HG02759 (cell line): ENCODE measurements around the gene KRTAP10-4.
"Not testable (repeated sequence)": the region's sequence is repeated elsewhere in the genome, so short reads cannot be mapped to it uniquely, and the experiment has no call there.

Experiments used
- ATAC-seq: cut with Tn5 transposase; IDR thresholded peaks from one replicate; pipeline ENCODE4 v1.9.1; 2021; ENCODE audit warnings: mild to moderate bottlenecking, moderate library complexity; ENCODE audit not compliant: unreplicated experiment

The KRTAP10-4 gene, protein sequence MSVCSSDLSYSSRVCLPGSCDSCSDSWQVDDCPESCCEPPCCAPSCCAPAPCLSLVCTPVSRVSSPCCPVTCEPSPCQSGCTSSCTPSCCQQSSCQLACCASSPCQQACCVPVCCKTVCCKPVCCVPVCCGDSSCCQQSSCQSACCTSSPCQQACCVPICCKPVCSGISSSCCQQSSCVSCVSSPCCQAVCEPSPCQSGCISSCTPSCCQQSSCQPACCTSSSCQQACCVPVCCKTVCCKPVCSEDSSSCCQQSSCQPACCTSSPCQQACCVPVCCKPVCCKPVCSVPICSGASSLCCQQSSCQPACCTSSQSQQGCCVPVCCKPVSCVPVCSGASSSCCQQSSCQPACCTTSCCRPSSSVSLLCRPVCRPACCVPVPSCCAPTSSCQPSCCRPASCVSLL

GRCh38 chr21:44573630-44574456, at the start of gene KRTAP10-4:
Gene KRTAP10-4 (plus strand): TSS chr21:44573729. CDS start chr21:44573759, 30 bp downstream.
- ATAC-seq, result not testable (repeated sequence)

GRCh38 chr21:44524414-44525371, 48.8 kb upstream of the KRTAP10-4 start:
- ATAC-seq, result no peak

- ATAC-seq, result no peak
Measured at GRCh38 chr21:44525391-44526095, 48.0 kb upstream of the KRTAP10-4 start.

DNA sequence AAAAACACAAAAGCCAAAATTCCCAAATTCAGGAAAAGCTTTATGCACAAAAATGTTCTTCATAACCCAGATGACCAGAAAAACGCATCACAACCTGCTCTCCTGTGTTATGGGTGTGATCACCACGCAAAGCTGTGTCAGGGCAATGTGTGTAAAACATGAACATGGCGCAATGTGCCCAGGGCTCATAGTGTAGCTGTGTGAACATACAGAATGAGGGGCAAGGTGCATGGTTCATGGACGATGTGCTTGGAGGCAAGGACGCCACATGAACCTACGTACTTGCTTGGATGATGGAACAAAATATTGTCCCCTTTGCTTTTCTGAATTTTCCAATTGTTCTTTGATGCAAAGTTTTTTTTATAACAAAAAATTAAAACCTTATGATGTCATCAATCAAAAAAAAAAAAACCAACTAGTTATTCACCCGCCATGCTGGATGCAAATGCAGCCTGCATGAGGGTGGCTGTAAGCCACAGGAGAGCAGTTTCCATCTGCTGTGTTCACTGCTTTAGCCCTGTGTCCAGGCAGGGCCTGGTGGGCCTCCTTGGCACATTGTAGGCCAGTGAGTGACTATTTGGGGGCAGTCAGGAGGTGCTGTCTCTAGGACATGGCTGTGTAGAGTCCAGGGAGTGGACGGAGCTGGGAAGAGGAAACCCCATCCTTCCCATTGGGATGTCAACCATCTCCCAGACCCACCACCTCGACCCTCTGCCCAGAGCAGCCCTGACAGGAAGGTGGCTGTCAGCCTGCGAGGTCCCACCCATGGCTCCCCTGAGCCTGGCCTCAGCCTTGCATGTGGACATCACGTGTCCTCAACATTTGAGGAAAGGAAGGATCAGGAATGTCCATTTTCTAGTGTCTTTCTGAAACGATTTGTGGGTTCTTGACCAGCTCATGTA, 47.2 kb upstream of the KRTAP10-4 start:
- ATAC-seq, result no peak

DNA sequence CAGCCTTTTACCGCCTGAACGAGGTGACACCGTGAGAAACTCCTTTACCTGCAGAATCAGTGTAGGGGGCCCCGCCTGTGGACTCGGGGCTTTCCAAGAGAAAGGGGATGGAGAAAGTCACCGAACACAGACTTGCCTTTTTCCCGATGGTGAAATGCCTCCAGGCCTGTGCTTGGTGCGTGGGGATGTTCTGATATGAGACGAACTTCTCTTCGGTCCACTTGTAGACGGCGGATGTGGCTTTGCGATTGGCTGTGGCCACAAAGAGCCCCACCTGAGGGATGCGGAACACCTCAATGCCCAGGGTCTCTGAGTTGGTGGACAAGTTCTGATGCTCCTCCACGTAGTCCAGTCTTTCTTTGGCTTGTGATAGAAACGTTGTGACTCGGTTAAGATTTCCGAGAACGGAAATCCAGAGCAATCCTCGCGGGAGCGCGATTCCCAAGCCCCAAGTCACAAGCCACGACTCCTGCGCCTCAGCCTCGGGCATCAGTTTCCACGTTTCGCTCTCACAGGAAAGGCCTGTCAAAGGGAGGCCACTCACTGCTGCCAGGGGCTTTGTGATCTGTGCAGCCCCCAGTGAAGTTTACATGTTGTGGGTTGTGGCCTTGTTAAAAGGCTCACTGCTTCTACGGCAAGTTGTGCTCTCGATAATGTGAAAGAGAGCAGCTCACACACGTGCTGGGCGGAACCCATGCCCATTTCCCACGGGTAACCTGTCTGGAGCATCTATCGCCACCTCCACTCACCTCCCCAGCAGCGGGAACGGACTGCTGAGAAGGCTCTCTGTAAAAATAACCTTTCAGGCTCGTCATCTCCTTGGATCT, 46.2 kb upstream of the KRTAP10-4 start:
- no peak for ATAC-seq

DNA sequence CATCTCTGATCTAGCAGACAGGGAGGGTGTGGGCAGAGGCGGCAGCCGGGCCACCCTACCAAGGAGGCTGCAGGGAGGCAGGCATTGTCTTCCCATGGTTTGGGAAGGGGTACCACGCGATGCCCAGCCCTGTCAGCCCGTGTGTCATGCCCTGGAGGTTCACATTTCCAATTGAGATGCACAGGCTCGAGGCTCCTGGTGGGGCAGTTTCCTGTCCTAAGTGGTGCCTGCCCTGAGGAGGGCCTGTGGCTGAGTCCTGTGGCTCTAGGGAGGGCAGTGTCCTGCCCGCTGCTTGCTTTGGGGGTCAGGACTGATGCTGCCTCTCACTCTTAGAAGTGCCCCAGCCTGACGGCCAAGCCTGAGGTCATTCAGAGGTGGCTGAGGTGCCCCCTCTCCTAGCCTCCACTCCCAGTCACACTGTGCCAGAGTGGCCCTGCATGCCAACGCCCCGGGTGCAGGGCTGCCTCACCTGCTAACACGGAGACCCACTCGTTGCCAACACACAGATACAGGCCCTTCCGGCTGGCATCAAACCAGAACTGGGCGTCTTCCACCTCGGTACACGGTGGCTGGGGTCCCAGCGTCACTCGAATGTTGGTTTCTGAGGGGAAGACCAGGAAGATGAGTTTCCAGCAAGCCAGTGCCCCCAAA, 45.4 kb upstream of the KRTAP10-4 start:
- ATAC-seq, result no peak

DNA sequence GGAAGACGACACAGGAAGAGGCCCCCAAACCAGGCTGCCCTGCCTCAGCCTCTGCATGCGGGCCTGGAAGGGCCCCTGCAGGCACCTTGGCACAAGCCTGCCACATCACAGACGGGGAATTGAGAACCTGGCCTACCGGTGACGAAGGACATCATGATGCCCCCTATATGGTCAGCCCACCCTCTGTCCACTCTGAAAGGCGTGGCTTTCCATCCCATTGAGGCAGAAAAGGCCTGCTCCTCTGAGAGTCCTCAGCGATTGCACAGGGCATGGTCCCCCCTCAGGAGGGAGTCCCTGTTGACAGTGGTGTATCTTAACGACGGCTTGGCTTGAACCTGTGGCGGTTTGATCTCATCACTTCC, 44.9 kb upstream of the KRTAP10-4 start:
- no peak for ATAC-seq

- ATAC-seq, result no peak
Measured at GRCh38 chr21:44529011-44529421, 44.5 kb upstream of the KRTAP10-4 start.

DNA sequence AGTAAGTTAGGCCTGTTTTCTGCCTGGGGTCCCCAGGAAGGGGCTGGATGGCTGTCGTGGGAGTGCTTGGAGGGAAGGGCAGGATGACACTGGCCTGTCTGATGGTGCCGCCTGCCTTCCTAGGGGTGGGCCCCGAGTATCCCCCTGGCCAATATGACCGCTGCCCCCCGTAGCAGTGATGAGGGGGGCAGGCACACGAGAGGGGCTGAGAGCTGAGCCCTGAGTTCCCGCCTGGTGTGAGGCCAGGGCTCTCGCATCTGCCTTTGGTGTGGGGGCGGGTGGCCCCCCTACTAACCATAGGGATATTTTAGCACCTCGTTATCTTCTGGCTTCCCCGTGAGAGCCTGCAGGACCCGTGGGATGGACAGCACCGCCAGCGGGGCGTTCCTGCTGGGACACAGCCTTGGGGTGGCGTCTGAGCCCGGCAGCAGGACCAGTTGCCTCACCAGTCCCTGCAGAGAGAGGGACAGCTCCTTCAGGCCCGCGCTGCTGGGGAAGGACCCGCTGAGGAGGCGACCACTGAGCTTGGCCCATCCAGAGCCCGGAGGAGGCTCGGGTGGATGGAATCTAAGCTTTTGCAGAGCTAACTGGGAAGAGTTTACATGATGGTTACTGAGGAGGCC, 43.9 kb upstream of the KRTAP10-4 start:
- no peak for ATAC-seq

DNA sequence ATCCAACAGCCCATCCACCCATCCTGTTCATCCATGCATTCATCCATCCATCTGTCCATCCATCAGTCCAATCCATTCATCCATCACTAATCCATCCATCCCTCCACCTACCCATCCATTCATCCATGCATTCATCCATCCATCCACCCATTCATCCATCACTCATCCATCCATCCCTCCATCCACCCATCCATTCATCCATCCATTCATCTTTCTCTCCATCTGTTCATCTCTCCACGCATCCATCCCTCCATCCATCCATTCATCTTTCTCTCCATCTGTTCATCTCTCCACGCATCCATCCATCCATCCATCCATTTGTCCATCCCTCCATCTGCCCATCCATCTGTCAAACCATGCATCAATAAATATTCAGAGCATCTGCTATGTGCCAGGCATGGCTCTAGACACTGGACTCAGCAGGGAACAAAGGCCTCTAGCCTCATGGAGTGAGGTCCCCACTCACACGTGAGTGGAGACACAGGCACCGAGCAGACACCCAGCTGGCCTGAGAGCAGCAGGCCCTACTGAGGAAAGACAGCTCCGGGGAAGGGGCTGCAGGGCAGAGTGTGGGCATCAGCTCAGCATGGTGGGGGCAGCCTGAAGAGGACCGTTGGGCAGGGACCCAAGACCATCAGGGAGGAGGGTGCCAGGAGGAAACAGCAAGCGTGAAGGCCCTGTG, 43.2 kb upstream of the KRTAP10-4 start:
- no peak for ATAC-seq

DNA sequence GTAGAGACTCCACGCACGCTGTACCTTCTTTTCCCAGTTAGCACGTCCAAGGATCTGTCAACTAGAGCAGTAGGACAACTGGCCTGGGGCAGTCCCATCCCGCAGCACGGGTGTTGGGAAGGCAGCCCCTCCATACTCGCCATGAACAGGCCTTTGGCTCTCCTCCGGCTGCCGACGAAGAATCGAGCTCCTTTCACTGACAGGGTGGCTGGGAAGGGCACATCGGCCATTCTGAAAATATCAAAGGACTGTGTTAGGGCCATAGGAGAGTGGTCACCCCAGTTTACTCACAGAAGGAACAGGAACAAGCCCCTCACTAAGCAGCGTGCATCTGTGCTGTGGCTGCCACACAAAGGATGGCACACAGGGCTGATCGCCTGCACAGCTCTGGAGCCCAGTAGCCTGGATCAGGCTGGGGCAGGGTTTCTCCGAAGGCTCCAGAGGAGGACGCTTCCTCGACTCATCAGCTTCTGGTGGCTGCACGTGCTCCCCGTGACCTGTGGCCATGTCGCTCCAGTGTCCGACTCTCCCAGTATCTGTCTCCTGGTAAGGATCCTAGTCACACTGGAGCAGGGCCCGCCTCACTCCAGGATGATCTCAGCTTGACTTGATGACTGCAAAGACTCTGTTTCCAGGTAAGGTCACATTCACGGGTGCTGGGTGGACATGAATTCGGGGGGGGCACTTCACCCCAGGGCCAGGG, 42.5 kb upstream of the KRTAP10-4 start:
- ATAC-seq, result no peak

GRCh38 chr21:44531606-44532564, 41.6 kb upstream of the KRTAP10-4 start:
- no peak for ATAC-seq

DNA sequence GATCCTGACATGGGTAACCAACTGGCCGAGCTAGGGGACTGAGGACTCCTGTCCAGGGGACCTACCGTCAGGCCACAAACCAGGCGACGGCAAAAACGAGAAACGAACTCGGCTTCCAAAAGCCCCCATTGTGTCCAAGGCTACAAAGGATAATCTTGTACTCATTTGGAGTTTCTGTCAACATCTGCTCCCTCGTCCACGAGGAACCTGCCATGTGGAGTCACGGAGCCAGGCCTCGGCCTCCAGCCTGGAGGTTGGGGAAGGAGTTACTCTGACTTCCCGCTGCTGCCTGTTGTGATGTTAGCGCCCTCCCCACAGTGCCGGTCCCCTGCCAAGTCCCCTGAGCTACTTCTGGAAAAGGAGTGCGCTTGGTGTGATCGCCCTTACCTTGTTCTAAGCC, 40.8 kb upstream of the KRTAP10-4 start:
- no peak for ATAC-seq

- ATAC-seq, result no peak
Measured at GRCh38 chr21:44533121-44533890, 40.2 kb upstream of the KRTAP10-4 start.
